ENCODE results near the gene ANKRD62.

The ANKRD62 gene

GRCh38 chr18:12093520-12094257 lies at the start of gene ANKRD62:
ANKRD62 (plus strand) TSS chr18:12093843; CDS start chr18:12094018, 175 bp downstream.
- no peaks in the 10 kb centered on the region for H3K9me3 ChIP-seq (ENCODE audit: control insufficient read depth, insufficient read depth, low read length)
- H3K4me1 ChIP-seq (ENCODE audit: insufficient read depth, low read length), result no peaks in the 10 kb centered on the region
- H3K36me3 ChIP-seq (ENCODE audit: insufficient read depth, low read length), result no peaks in the 10 kb centered on the region
- no peak within 1 kb of the TSS for H3K9ac ChIP-seq (ENCODE audit: low read depth, low read length)

GRCh38 chr18:12044591-12044990 lies 49.1 kb upstream of the ANKRD62 start:
- H3K36me3 ChIP-seq (ENCODE audit: insufficient read depth, low read length), result no peaks in the 10 kb centered on the region
- H3K4me1 ChIP-seq (ENCODE audit: insufficient read depth, low read length), result no peaks in the 10 kb centered on the region
- H3K9ac ChIP-seq (ENCODE audit: low read depth, low read length), result no peak overlapping the region
- no peaks in the 10 kb centered on the region for H3K9me3 ChIP-seq (ENCODE audit: control insufficient read depth, insufficient read depth, low read length)

DNA sequence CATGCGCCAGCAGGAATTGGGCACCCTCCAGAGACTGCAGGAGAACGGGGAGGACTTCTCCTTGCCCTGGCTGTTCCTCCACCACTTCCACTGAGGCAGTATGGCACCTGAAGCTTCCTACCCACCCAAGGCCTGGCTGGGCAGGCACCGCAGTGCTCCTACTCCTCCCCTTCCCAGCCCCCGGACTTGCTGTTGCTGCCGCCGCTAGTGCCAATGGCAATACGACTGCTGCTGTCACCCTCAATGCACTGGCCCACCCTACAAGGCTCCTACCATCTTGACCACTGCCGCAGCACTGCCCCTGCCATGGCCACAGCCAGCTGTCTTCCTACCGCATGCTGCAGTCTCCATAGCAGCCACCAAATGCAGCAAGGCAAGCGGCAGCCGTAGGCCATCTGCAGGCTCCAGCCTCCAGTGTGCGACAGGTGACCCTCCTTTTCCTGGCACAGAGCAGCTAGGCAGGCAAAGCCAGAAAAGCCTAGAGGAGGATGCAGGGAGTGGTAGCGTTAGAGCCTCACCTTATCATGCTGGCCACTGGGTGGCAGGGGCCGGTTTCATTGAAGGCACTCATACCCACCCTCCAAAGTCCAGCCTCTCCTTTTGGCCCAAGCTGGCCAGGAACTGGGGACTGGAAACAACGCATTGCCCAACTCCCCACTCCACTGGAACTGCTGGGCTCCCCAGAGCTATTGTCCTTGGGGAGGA lies 47.4 kb upstream of the ANKRD62 start:
- Histone ChIP-seq H3K4me1 (ENCODE audit: insufficient read depth, low read length) (no peaks in the 10 kb centered on the region), H3K9ac (ENCODE audit: low read depth, low read length) (no peak overlapping the region), H3K36me3 (ENCODE audit: insufficient read depth, low read length) (no peaks in the 10 kb centered on the region), H3K9me3 (ENCODE audit: control insufficient read depth, insufficient read depth, low read length) (no peaks in the 10 kb centered on the region)

GRCh38 chr18:12046751-12047335 lies 46.8 kb upstream of the ANKRD62 start:
- Histone ChIP-seq H3K4me1 (ENCODE audit: insufficient read depth, low read length) (no peaks in the 10 kb centered on the region), H3K9me3 (ENCODE audit: control insufficient read depth, insufficient read depth, low read length) (no peaks in the 10 kb centered on the region), H3K36me3 (ENCODE audit: insufficient read depth, low read length) (no peaks in the 10 kb centered on the region), H3K9ac (ENCODE audit: low read depth, low read length) (no peak overlapping the region)

GRCh38 chr18:12048010-12048826 lies 45.4 kb upstream of the ANKRD62 start:
- Histone ChIP-seq H3K36me3 (ENCODE audit: insufficient read depth, low read length) (no peaks in the 10 kb centered on the region), H3K9ac (ENCODE audit: low read depth, low read length) (no peak overlapping the region), H3K9me3 (ENCODE audit: control insufficient read depth, insufficient read depth, low read length) (no peaks in the 10 kb centered on the region), H3K4me1 (ENCODE audit: insufficient read depth, low read length) (0 out of 2 replicates have a peak, but pooled peaks cover 4% of the 10 kb centered on the region)

DNA sequence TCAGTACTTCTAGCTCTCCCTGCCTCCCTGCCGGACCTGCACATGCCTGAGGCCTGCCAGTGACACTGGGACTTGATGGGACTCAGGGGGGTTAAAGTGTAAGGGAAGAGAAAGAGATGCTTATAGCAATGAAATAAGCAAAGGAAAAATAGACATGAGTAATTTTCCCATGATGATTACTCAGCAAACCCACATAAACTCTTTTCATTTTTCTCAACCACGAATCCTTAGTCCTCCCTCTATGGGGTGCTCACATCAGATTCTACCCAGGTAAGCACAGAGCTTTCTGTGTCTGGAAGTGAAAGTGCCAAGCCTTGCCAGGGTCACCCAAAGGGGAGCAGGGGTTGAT lies 44.8 kb upstream of the ANKRD62 start:
- no peaks in the 10 kb centered on the region for H3K9me3 ChIP-seq (ENCODE audit: control insufficient read depth, insufficient read depth, low read length)
- H3K36me3 ChIP-seq (ENCODE audit: insufficient read depth, low read length), result no peaks in the 10 kb centered on the region
- no peak overlapping the region for H3K9ac ChIP-seq (ENCODE audit: low read depth, low read length)
- 0 out of 2 replicates have a peak, but pooled peaks cover 4% of the 10 kb centered on the region for H3K4me1 ChIP-seq (ENCODE audit: insufficient read depth, low read length)

DNA sequence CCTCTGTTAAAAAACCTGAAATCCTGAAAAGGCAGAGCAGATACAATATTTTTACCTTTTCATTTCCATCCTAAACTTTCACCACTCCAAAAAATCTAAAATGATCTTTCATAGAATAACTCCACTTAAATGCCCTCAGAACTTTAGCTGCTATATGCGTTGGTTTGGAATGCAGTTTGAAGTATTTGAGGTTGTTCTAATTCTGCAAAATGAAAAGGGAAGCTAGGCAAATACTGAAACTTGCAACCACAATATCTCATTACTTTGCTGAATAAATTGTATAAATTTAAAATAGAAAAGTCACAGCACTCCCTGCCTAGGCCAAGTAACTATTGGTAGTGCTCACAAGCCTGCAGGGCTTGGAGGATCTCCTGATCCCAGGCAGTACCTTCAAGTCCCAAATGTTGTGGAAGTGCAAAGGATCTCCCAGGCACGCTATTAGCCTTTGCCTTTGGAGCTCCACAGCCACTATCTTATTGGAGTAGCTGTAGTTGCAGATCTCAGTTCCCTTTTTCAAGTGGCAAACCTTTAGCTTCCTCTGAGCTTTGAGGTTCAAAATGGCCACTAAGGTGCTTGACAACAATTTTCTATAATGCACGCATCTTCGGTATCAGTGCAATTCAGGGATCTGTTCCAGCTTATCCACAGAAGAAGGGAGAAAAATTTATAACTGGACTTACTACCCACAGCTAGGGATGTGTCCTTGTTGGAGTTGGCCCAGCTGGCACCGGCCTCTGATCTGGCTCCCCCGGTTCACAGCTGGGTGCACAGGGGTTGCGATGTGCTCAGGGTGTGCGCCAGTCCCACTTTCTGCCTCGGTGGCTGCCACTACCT lies 43.4 kb upstream of the ANKRD62 start:
- Histone ChIP-seq H3K9ac (ENCODE audit: low read depth, low read length) (no peak overlapping the region), H3K9me3 (ENCODE audit: control insufficient read depth, insufficient read depth, low read length) (no peaks in the 10 kb centered on the region), H3K4me1 (ENCODE audit: insufficient read depth, low read length) (0 out of 2 replicates have a peak, but pooled peaks cover 4% of the 10 kb centered on the region), H3K36me3 (ENCODE audit: insufficient read depth, low read length) (no peaks in the 10 kb centered on the region)

- Histone ChIP-seq H3K4me1 (ENCODE audit: insufficient read depth, low read length) (0 out of 2 replicates have a peak, but pooled peaks cover 4% of the 10 kb centered on the region), H3K9me3 (ENCODE audit: control insufficient read depth, insufficient read depth, low read length) (no peaks in the 10 kb centered on the region), H3K9ac (ENCODE audit: low read depth, low read length) (no peak overlapping the region)
Measured at GRCh38 chr18:12052866-12053265, 40.8 kb upstream of the ANKRD62 start.

DNA sequence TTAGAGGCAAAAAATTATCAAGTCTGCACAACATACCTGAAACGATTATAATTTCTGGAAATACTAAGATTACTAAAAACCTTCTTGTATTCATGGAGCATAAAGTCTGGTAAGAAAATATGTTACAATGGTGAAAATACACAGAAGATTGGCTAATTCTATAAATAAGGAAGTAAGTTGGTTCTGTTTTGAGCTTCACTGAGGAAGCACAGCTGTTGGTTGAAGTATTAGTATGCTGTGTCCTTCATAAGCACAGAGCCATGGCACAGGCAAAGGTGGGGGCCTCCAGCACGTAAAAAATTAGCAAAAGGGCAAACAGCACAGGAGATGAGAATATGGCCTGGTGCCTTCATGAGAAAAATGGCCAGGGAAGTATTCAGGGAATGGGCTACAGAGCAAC lies 40.4 kb upstream of the ANKRD62 start:
- Histone ChIP-seq H3K9ac (ENCODE audit: low read depth, low read length) (no peak overlapping the region), H3K9me3 (ENCODE audit: control insufficient read depth, insufficient read depth, low read length) (no peaks in the 10 kb centered on the region)

More at GRCh38 chr18:12052866-12053265, 40.8 kb upstream of the ANKRD62 start:
- H3K36me3 ChIP-seq (ENCODE audit: insufficient read depth, low read length), result no peaks in the 10 kb centered on the region

DNA sequence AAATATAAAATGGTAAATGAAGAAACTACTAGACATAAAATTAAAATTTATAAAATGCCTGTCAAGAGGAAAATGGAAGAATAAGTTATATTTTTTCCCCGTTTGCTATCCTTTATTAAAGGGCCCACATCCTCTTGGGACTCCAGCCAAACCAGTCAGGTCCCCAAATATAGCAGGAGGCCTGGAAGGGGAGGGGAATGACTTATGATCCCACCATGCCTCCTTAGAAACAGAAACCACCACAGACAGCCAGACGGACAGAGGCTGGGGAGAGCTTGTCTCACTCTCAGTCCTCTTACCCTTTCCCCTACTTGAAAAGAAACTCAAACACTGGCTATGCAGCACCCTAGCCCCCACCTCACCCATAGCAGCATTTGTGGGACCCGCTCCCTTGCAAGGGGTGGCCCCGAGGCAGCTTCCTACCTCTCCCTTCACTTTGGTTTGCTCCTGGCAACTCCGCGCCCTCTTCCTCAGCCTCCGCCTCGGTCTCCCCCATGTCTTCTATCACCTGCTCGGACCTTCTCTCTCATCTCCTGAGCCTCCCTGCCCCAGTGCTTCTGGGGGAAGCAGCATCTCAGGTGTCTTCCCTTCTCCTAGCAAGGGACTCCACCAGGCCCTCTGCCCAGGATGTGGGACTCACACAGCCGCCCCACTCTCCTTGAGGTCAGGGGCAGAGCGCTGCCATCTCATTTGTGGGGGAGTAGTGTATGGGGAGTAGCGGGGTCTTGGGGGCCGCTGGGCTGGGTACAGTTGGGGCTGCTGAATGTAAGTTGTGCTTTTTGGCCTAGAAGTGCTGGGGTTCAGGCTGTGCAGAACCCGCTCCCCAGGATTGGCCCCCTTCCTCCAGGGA lies 37.4 kb upstream of the ANKRD62 start:
- H3K9me3 ChIP-seq (ENCODE audit: control insufficient read depth, insufficient read depth, low read length), result no peaks in the 10 kb centered on the region
- no peaks in the 10 kb centered on the region for H3K36me3 ChIP-seq (ENCODE audit: insufficient read depth, low read length)
- 0 out of 2 replicates have a peak, but pooled peaks cover 4% of the 10 kb centered on the region for H3K4me1 ChIP-seq (ENCODE audit: insufficient read depth, low read length)
- H3K9ac ChIP-seq (ENCODE audit: low read depth, low read length), result no peak overlapping the region

More for the DNA sequence above, 40.4 kb upstream of the ANKRD62 start:
- 0 out of 2 replicates have a peak, but pooled peaks cover 4% of the 10 kb centered on the region for H3K4me1 ChIP-seq (ENCODE audit: insufficient read depth, low read length)
- H3K36me3 ChIP-seq (ENCODE audit: insufficient read depth, low read length), result no peaks in the 10 kb centered on the region

GRCh38 chr18:12056884-12057402 lies 36.7 kb upstream of the ANKRD62 start:
- Histone ChIP-seq H3K36me3 (ENCODE audit: insufficient read depth, low read length) (no peaks in the 10 kb centered on the region), H3K9ac (ENCODE audit: low read depth, low read length) (no peak overlapping the region), H3K4me1 (ENCODE audit: insufficient read depth, low read length) (0 out of 2 replicates have a peak, but pooled peaks cover 4% of the 10 kb centered on the region), H3K9me3 (ENCODE audit: control insufficient read depth, insufficient read depth, low read length) (no peaks in the 10 kb centered on the region)

GRCh38 chr18:12057419-12058039 lies 36.1 kb upstream of the ANKRD62 start:
- Histone ChIP-seq H3K36me3 (ENCODE audit: insufficient read depth, low read length) (no peaks in the 10 kb centered on the region), H3K9me3 (ENCODE audit: control insufficient read depth, insufficient read depth, low read length) (no peaks in the 10 kb centered on the region), H3K9ac (ENCODE audit: low read depth, low read length) (no peak overlapping the region), H3K4me1 (ENCODE audit: insufficient read depth, low read length) (0 out of 2 replicates have a peak, but pooled peaks cover 4% of the 10 kb centered on the region)

Measured in ES-I3 (cell line).